NCI-H2171 treated with DMSO at 0.1 percent for 48 hours (cell line): Measurements from ENCODE around the gene DENND1C.

Source experiments
- DNase-seq: peaks from one replicate; lab custom pipeline; 2025; lab: John Stamatoyannopoulos, UW

Gene DENND1C, protein sequence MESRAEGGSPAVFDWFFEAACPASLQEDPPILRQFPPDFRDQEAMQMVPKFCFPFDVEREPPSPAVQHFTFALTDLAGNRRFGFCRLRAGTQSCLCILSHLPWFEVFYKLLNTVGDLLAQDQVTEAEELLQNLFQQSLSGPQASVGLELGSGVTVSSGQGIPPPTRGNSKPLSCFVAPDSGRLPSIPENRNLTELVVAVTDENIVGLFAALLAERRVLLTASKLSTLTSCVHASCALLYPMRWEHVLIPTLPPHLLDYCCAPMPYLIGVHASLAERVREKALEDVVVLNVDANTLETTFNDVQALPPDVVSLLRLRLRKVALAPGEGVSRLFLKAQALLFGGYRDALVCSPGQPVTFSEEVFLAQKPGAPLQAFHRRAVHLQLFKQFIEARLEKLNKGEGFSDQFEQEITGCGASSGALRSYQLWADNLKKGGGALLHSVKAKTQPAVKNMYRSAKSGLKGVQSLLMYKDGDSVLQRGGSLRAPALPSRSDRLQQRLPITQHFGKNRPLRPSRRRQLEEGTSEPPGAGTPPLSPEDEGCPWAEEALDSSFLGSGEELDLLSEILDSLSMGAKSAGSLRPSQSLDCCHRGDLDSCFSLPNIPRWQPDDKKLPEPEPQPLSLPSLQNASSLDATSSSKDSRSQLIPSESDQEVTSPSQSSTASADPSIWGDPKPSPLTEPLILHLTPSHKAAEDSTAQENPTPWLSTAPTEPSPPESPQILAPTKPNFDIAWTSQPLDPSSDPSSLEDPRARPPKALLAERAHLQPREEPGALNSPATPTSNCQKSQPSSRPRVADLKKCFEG

DNA sequence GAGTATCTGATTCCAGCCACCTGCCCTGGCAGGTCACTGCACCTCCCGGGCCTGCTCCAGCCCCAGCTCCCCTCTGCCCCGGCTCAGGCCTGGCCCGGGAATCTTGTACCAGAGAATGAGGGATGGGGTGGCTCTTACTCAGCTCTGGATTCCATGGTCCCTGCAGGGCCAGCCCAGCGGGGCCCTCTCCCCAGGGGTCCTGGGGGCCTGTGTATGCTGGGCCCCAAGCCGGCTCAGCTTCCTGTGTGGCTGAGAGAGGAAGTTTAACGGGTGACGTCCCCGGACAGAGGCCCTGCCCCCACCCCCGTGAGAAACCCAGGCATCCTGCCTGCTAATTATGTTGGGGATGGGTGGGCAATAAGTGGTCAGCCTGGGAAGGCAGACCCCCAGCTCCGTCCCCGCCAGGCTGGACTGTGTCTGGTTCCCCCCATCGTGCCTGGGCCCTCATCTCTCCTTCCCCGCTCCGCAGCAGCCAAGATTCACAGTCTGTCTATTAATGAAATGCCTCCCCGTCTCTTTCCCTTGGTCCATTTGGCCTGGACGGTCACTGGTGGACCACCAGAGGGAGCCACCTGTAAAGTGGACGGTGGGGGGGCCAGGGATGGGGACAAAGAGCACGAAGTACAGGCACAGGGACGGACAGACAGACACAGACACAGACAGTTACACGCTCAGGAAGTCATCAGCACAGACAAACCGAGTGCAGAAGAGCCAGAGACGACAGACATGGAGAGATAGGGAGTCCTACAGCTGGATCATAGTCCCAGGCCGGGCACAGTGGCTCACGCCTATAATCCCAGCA is at the start of gene DENND1C:
TSS of gene DENND1C (minus strand) at position 247 of the 802 bp plus-strand sequence. CDS start at position 155, 92 bp downstream.
- no peak for DNase-seq

DNA sequence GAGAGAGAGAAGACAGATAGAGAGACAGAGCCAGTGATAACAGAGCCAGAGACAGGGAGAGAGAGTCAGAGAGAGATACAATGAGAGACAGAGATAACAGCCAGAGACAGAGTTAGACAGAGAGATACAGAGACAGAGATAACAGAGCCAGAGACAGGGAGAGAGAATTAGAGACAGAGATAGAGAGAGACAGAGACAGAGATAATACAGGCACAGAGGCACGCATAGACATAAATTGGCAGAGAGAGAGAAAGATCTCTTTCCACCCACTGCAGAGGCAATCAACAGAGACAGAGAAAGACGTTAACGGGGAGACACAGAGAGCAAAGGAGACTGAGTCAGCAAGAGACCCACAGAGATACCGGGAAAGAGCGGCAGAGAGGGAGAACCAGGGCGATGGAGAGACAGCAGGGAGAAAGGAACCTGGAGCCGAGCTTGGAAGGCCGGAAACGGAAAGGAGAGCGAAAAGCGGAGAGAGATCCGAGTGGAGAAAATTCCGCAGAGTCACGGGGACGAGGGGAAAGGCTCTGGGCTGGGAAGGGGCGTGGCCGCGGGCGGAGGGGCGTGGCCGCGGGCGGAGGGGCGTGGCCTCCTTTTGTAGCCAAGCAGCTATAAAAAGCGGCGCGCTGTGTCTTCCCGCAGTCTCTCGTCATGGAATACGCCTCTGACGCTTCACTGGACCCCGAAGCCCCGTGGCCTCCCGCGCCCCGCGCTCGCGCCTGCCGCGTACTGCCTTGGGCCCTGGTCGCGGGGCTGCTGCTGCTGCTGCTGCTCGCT is 49.0 kb upstream of the DENND1C start, which contains the start of gene TNFSF9:
TSS of gene TNFSF9 (plus strand) at position 641 of the 777 bp plus-strand sequence. CDS start at position 652, 11 bp downstream.
- DNase-seq, result peak; percentile 69

DNA sequence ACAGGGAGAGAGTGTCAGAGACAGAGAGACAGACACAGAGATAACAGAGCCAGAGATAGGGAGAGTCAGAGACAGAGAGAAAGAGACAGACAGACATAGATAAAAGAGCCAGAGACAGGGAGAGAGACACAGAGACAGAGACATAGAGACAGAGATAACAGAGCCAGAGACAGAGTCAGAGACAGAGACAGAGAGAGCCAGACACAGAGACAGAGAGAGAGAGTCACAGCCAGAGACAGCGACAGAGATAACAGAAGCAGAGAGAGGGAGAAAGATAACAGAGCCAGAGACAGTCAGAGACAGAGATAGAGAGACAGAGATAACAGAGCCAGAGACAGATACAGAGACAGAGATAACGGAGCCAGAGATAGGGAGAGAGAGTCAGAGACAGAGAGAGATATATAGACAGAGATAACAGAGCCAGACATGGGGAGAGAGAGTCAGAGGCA is 48.4 kb upstream of the DENND1C start:
- no peak for DNase-seq

DNA sequence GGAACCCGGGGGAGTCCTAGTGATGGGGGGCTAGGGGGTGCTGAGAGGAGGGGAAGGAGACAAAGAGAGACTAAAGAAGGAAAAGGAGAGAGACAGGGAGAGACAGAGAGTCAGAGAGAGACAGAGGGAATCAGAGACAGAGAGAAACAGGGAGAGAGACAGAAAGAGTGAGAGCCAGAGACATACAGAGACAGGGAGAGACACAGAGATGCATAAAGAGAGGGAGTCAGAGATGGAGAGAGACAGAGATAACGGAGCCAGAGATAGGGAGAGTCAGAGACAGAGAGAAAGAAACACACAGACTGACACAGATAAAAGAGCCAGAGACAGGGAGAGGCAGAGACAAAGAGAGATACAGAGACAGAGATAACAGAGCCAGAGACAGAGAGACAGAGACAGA is 47.8 kb upstream of the DENND1C start:
- no peak for DNase-seq

DNA sequence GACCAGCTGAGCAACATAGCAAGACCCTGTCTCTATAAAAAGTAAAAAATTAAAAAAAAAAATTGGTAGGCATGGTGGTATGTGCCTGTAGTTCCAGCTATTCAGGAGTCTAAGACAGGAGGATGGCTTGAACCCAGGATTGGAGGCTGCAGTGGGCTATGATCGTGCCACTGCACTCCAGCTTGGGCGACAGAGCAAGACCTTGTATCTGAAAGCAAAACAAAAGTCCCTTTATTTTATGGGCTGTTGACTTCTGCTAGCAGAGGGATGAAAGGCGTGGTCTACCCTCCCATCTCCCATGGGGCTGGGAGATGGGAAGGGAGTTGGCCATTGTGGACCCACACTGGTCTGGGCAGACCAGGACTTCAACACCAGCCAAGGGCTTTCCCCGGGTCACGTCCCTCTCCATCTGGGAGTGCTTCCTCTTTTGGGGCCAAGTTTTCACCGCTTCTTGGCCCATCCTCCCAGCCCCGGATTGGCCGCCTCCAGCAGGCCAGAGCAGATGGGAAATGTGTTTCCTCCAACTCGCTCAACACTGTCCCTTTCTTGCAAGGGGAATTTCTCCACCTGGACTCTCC is 47.0 kb upstream of the DENND1C start:
- no peak for DNase-seq

DNA sequence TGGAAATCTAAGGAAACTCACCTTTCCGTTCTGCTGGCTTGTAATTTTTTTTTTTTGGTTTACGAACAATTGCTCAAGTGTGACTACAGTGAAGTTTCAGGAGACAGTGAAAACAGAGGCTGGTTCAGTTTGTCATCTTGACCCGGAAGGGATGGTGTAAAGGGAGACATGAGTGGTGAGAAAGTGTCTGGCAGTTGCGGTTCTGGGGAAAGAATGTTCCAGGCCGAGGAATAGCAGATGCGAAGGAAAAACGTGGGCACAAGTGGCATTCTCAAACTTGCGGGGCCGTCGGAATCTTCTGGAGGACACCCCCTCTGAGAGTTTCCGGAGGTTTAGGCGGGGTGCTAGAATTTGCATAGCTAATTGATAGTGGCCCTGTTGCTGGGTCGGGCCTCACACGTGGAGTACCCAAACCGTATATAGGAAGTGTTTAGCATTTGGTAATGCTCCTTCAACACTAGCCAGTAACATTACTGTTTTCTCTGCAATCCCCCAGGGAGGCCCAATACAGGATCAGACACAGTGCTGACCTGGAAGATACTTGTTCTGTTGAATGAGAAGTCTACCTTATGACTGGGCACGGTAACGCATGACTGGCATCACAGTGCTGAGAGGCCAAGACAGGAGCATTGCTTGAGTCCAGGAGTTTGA is 46.4 kb upstream of the DENND1C start:
- no peak for DNase-seq

DNA sequence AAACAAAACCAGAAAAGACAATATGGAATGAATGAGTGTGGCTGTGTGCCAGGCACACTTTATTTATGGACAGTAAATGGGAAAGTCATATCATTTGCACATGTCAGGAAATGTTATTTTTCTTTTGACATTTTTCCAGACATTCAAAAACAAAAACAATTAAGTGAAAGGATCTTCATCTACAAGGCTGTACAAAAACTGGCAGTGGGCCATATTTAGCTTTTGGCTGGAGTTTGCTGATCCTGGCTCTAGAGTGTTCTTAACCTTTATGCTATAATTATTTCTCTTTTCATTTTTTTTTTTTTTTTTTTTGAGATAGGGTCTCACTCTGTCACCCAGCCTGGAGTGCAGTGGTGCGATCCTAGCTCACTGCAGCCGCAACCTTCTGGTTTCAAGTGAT is 42.7 kb upstream of the DENND1C start:
- DNase-seq, result no peak

DNA sequence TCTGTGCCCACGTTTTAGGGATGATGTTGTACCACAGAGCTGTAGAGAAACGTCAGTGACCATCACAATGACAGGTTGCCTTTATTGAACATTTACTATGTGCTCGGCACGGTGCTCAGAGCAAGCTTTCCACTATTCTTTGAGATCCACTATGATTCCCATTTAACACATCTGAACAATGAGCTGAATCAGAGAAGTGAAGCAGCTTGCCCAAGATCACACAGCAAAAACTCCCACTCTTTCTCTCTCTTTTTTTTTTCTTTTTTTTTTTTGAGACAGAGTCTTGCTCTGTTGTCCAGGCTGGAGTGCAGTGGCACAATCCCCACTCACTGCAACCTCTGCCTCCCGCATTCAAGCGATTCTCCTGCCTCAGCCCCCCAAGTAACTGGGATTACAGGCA is 41.1 kb upstream of the DENND1C start:
- DNase-seq, result no peak

DNA sequence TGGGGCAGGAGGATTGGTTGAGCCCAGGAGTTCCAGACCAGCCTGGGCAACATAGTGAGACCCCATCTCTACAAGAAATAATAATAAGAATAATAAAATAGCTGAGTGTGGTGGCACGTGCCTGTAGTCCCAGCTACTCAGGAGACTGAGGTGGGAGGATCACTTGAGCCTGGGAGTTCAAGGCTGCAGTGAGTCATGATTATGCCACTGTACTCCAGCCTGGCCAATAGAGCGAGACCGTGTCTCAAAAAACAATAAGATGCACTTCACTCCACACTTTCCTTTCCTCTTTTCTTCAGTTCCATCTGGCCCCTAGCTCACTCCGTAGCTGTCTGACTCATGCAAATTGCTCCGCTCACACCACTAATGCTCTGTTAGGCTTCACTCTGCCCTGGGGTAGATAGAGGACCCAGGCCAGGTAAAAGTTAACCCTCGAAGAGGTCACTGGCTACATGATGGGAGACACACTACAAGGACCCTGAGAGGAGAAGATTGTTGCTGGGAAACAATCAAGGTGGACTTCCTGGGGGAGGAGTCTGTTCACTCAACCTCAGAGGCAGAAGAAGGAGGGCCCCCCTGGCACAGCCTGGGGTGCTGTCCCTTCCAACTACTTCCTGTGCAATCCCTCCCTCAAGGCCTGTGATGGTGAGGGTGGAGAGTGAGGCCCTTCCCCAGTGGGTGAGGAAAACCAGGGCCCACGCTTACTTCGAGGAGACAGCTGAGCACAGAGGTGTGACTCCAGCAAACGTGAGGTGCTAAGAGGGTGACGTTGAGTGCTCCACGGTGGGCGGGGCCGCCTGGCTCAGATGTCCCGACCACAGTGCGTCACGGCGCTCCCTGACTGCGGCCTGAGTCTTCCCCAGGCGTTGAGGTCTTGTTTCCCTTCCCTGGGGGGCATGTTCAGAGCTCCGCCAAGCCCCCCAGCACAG is 40.4 kb upstream of the DENND1C start:
- no peak for DNase-seq

DNA sequence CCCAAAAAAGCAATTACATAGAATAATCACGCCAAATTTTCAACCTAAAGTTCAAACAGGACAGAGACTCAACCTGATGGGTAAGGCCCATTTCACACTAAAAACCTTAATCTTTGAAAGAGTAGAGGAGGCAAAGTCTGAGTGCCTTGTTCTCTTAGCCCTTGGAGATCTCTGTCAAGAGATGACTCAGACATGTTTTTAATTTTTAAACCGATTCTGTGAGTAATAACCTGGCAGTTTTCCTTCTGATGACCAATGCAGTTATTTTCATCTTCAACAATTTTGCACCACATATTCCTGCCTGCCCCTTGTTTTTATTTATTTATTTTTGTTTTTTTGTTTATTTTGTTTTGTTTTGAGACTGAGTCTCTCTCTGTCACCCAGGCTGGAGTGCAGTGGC is 37.7 kb upstream of the DENND1C start:
- no peak for DNase-seq

DNA sequence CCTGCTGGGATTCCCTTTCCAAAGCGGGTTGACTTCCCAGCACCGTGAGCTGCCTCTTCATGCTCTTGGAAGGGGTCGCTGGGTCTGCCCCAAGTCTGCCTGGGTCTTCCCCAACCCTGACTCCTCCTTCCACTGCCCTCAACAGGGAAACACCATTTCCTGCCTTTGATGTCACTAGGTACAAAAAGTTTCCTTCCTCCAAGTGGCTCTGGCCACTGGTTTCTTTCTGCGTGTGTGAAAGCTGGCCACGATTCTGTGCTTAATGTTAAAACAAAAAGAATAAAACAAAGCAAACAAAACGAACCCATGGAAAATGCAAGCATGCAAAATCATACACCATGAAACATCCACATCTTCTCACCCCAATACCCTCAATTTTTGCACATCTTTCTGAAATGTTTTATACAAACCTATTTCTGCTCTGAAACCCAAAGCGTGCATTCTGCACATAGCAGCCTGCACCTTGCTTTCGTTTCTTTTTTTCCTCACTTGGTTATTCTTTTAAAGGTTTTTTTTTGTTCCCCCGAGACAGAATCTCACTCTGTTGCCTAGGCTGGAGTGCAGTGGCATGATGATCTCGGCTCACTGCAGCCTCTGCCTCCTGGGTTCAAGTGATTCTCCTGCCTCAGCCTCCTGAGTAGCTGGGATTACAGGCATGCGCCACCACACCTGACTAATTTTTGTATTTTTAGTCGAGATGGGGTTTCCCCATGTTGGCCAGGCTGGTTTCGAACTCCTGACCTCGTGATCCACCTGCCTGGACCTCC is 36.7 kb upstream of the DENND1C start:
- no peak for DNase-seq

DNA sequence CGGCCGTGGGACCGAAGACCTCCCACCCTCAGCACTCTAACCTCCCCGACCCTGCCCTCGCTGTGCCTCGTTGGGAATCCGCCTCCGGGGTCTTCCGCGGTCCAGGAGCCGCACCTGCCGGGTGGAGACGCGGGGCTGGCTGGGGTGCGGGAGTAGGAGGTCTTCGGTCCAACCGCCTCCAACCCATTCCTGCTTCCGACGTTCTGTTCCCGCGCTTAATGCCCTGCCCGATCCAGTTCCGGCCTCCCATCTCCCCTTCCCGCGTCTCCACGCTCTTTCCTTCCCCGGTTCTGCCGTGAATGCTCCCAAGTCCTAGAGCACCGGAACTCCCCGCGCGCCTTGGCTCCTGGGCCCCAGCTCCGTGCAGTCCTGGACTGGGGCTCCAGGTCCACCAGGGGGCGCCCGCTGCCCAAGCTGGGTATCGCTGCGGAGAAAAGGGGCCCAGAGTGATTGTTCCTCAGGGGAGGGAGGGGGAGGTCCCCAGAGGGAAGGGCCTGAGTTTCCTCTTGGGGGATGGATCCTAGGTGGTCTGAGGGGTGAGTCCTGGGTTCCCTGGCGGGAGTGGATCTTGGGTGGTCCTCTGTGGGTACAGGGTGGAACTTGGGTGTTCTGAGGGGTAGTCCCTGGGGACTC is 35.2 kb upstream of the DENND1C start:
- DNase-seq, result peak; percentile 70

DNA sequence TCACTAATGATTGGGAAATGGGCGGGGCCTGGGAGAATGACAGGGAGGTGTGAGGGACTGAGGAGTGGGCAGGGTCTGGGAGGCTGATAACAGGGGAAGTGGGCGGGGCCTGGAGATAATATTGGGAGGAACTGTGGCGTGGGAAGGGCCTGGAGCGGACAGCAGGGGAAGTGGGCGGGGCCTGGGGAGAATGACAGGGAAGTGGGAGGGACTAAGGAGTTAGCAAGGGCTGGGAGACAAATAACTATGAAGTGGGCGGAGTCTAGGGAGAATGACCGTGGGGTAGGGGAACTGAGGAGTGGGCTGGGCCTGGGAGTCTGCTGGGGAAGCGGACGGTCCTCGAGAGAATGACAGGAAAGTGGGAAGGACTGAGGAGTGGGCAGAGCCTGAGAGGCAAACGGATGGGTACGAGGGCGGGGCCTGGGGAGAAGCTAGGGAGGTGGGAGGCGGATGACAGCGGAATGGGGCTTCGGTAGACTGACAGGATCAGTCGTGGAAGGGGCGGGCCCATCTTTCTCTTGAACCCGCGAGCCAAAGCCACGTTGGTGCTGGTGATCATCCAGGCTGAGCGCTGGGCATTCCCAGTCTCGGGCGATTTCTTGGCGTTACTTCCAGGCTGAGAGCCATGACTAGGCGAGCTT is 34.6 kb upstream of the DENND1C start:
- DNase-seq, result peak; percentile 64

DNA sequence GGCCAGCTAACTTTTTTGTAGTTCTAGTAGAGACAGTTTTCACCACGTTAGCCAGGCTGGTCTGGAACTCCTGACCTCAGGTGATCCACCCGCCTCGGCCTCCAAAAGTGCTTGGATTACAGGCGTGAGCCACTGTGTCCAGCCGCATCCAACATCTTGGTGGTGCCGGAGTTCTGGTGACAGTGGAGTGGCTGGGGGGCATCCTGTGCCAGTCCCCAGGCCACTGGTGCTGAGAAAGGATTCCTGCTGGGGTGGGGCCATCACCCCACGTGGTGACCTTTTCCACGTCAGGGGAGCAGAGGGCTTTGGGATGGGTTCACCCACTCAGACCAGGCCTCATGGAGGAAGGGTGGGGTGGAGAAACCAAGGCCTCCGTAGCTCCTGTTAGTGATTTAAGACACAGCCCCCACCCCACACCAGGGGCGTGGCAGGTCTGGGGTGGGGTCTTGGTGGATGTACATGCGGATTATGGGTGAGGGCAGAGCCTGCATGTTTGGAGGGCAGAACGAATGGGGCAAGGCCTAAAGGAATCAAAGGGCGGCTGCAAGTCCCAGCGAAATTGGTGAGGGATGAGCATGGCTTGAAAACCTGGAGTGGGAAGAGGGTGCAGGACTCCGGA is 33.4 kb upstream of the DENND1C start:
- no peak for DNase-seq

DNA sequence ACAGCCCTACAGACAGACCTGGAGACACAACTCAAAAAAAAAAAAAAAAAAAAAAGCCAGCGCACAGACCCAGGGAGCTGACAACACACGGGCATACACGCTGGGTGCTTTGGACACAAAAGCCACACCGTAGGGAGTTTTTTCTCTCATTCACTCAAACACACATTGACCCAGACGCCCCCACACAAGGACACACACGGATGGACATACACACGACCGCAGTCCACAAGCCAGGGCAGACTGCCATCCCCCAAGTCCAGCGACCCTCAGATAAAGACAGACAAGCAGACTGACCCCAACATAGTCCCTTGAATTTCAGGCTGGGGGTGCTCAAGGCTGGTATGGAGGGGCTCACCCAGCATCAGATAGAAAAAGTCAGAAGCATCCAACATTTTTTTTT is 32.5 kb upstream of the DENND1C start:
- no peak for DNase-seq

DNA sequence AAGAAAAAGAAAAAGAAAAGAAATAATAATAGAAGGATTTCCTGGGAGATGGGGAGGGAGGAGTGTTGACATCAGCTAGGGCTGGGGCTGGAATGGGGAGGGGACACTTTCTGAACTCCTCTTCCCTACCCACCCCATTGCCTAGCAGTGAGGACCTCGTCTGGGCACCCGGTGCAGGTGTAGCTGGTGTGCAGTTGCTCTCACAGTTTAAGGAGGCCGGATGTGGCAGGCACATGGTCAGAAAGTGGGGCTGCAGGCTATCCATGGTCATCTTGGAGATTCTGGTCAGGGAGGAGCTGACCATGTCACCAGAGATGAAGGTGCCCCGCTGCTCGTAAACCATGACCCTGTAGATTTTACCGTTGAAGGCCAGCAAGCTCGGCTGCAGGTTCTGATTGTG is 29.0 kb upstream of the DENND1C start:
- DNase-seq, result no peak
